ENCODE data around the gene HNRNPL. TPM values are rescaled to one million over a fixed set of nuclear protein-coding genes. Genes with fewer than 3 reads are reported as not detected.
"Not testable (repeated sequence)": the region's sequence is repeated elsewhere in the genome, so short reads cannot be mapped to it uniquely, and the experiment has no call there.

Gene HNRNPL
- total RNA-seq, 1 donor from 2014 or later = 205 TPM

DNA sequence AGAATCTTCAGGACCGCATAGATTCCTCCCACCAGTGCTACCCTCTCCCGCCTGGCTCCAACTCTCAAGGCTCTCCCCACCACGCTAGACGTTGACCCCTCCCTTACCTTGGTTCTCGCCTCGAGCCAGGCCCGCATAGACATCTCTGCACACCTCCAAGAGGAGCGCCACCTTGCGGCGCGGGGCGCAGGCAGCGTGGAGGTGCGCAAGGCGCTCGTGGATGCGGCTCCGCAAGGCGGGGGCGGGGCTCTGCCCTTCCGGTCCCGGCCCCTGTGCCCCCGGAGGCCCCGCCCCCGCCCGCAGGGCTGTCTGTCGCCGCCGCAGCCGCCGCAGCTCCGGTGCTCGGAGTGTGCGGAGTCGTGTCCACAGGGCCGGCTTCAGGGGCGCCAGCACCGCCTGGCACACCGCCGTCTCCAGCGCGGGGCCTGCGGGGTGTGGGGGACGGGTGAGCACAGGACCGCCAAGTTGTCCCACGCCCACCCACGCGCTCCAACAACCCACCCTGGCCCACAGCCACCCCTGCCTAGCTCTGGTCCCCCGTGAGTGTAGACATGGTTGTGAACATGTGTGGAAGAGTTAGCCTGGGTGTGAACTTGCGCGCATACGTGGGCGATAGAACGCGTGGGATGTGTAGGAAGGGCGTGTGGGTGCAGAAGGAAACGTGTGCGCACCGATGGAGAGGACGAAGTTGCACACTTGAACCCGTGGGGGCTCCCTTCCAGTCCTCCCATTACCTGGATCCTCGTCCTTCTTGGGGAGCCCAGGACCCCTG, 20.2 kb upstream of the HNRNPL start:
- DNase-seq = no peak

DNA sequence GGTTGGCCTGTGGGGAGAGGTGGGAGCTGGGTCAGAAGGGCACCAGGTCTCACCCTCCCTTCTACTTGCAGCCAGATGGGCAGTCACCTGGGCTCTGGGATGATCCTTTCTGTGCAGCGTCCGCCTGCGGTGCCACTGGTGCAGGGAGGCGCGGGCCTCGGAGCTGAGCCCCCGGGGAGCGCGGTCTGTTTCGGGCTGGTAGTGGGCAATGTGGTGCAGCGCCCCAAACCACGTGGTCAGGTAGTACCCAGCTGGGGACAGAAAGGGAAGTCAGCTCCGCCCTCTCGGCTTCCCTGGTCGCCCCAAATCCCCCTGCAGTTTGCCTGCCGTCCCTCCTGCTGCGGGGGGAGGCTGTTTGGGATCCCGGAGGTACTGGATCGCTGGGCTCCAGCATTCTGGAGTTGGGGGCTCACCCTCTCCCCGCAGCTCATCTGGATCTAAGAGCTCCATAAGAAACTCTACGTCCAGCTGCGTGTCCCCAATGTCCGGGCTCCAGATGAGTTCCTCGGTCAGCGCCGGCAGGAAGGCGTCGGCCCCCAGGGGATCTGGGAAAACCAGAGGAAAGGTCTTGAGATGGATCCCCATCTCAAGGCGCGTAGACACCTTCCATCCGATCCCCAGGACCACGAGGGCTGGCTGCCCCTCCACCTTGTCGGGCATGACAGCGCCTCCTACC, 19.5 kb upstream of the HNRNPL start:
- no peak for DNase-seq

DNA sequence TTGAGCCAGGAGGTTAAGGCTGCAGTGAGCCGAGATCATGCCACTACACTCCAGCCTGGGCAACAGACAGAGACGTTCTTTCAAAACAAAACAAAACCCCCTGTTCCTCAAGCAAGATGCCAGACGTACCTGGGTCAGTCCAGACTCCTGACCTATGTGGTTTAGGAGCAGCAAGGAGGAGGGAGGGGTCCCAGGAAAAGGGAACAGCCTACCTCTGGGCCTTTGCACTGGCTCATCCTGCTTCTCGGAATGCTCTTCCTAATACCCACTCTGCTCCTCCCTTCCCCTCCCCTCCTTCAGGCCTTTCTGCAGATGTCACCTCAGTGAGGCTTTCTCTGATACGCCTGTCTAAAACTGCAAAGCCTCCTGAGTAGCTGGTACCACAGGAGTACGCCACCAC, 18.8 kb upstream of the HNRNPL start:
- no peak for DNase-seq

DNA sequence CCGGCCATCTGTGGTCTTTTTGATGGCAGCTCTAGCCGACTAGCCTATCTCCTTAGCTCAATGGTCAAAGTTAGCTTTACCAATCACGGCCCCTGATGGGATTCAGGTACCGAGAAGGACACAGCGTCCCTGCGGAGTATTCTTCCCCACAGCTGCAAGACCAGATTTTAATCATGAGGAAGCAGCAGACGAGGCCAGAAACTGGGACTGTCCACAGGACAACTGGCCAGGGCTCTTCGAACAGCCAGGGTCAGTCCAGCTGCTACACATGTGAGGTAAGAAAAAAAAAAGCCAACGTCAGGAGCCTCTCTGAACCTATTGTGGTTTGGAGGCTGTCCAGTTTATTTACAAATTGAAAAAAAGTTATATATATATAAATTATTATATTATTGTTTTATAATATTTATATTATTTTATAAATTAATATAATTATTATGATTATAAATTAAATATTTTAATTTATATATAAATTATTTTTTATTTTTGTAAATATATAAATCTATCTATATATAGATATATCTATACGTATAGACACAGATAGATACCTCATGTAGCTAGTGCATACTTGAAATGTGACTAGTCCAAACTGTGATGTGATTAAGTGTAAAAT, 17.5 kb upstream of the HNRNPL start:
- no peak for DNase-seq

DNA sequence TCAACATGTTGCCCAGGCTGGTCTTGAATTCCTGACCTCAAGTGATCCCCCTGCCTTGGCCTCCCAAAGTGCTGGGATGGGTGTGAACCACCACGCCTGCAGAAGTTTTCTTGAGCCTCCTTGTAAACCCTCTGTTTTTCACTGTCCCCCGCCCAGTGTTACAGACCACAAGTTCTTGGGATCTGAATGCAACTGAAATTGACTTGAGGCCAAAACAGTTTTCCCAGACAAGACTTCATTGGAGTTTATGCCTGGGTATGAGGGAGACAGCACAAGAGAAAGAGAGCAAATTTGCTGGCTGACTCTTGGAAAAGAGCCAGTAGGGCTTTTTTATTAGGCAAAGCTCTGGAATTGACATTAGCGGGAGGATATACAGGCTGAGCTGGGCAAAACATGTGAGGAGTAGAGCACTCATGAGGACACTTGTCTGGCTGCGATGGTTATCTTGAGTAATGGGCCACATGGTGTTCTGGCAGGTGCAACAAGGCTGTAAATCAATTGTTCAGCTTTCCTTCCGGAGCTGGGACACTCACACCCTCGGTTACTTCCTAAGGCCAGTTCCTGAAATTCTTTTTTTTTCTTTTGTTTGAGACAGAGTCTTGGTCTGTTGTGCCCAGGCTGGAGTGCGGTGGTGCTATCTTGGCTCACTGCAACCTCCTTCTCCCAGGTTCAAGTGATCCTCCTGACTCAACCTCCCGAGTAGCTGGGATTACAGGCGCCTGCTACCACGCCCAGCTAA, 12.7 kb upstream of the HNRNPL start:
- peak; percentile 76 for DNase-seq

DNA sequence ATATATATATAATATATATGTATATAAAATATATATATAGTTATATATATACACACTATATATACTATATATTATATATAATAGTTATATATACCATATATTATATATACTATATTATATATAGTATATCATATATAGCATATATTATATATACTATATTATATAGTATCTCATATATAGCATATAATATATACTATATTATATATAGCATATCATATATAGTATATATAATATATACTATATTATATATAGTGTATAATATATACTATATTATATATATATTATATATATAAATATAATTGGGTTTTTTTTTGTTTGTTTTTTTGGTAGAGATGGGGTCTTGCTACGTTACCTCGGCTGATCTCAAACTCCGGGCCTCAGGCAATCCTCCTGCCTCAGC, 11.6 kb upstream of the HNRNPL start:
- DNase-seq = no peak

DNA sequence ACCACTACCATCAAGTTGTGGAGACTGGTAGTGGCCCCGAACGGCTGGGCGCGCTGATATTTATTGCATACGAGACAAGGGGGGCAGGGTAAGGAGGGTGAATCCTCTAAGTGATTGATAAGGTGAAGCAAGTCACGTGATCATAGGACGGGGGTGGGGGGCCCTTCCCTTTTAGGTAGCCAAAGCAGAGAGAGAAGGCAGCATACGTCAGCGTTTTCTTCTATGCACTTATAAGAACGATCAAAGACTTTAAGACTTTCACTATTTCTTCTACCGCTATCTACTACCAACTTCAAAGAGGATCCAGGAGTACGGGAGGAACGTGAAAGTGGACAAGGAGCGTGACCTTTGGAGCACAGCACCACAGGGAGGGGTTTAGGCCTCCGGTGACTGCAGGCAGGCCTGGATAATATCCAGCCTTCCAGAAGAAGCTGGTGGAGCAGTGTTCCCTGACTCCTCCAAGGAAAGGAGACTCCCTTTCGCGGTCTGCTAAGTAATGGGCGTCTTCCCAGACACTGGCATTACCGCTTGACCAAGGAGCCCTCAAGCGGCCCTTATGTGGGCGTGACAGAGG, 9.9 kb upstream of the HNRNPL start:
- not testable (repeated sequence) for DNase-seq

DNA sequence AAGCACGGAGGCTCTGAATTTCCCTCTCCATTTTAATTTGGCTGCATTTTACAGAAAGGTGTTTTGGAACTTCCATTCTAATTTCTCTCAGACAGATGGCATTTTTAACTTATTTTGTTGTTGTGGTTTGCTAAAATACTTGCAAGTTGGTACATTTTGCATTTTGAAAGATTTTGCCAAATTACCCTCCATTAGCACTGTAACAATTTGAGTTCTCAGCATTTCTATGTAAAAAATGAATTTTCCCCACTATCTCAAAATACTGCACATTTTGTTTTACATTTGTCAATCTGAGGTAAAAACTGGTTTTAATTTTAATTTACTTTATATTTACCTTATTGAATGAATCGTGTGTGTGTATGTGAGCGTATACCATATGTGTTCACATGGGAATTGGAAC, 7.0 kb upstream of the HNRNPL start:
- DNase-seq = no peak

DNA sequence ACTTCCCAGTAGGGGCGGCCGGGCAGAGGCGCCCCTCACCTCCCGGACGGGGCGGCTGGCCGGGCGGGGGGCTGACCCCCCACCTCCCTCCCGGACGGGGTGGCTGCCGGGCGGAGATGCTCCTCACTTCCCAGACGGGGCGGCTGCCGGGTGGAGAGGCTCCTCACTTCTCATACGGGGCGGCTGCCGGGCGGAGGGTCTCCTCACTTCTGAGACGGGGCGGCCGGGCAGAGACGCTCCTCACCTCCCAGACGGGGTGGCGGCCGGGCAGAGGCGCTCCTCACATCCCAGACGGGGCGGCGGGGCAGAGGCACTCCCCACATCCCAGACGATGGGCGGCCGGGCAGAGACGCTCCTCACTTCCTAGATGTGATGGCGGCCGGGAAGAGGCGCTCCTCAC, 6.0 kb upstream of the HNRNPL start:
- DNase-seq = not testable (repeated sequence)

DNA sequence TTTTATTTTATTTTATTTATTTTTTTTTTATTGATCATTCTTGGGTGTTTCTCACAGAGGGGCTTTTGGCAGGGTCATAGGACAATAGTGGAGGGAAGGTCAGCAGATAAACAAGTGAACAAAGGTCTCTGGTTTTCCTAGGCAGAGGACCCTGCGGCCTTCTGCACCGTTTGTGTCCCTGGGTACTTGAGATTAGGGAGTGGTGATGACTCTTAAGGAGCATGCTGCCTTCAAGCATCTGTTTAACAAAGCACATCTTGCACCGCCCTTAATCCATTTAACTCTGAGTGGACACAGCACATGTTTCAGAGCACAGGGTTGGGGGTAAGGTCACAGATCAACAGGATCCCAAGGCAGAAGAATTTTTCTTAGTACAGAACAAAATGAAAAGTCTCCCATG, 5.2 kb upstream of the HNRNPL start:
- DNase-seq = not testable (repeated sequence)

DNA sequence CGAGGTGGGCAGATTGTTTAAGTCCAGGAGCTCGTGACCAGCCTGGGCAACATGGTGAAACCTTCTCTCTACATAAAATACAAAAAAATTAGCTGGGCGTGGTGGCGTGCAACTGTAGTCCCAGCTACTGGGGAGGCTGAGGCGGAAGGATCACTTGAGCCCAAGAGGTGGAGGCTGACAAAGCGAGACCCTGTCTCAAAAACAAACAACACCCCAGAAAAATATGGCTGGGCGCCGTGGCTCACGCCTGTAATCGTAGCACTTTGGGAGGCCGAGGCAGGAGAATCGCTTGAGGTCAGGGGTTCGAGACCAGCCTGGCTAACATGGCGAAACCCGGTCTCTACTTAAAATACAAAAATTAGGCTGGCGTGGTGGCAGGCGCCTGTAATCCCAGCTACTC, 3.4 kb upstream of the HNRNPL start:
- no peak for DNase-seq

DNA sequence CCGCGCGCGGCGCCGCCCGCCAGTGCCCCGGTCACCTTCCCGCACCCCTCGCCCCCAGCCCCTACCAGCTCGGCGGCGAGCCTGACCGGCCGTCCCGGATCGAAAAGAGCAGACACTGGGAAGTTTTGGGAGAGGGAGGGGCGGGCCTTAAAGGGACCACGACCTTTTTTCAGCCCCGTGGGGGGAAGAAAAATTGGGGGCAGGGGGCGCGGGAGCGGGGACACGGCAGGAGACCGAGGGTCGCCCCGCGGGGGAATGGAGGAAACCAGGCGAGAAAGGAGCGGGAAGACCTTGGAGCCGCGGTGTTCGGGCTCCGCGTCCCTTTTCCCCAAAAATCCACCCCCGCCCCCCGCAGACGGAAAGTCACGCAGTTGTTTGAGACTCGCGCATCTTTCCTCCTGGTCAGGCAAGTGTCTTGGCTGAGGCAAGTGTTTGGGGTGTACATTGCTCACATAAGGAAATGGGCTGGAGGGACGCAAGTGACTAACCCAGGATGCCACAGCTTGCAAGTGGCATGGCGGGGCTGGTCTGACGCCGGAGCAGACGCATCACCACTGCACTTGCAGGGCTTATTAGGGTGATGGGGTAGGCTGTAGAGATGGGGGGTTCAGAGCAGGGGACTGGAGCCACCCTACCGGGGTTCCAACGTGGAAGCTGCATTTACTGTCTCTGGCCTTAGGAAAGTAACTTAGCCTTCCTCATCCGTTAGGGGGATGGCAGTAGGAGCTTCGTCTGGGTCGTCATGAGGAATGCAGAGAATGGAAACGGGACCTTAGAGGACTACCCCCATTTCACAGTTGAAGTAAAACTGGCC, 2.7 kb upstream of the HNRNPL start:
- no peak for DNase-seq

DNA sequence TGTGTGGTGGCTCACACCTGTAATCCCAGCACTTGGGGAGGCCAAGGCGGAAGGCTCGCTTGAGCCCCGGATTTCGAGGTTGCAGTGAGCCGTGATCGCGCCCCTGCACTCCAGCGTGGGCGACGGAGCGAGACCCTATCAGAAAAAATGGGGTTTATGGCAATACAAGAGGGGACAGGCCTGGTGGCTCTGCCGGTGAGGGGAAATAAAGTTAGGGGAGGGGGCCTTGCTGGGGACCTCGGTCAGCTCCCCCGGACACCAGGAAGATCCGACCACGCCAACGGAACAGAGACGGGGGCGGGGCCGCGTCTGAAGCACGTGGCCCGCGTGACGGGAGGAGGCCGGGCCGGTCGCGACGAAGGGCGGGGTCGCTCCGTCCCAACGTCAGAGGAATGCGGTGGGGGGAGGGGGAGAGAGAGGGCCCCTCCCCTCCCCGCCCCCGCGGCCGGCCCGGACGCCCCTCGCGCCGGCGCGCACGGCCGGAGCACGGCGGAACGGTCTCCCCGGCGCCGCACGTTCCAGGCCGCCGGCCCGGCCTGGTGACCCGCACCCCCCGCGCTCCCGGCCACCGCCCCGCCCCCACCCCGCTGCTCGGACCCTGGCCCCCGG, 1.9 kb upstream of the HNRNPL start:
- peak; percentile 94 for DNase-seq

DNA sequence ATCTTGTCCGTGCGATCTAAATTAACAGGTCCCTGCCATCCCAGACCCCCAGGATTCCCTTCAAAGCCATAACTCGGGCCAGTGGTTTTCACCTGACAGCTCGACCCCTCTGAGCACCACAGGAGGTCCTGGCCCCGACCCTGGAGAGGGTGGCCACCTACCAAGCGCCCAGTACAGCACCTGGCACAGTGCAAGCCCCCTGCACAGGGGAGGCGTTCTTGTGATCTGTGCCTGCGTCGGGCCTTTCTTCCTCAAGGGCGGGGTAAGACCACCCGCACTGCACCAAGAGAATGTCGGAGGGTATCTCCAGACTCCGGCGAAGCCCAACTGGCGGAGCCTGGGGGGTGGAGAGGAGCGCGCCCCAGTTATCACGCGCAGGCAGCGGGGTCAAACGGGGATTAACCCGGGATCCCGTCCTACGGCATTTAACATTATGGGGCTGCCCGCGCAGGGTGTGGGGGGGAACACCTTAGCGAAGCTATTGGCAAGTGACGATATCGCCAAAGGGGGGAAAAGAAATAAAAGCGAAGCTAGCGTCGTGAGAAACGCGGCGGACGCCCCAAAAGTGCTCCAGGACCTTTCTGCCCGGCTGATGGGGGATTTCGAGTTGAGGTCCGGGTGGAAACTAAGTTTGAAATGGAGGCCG, 1.3 kb upstream of the HNRNPL start:
- DNase-seq = no peak

DNA sequence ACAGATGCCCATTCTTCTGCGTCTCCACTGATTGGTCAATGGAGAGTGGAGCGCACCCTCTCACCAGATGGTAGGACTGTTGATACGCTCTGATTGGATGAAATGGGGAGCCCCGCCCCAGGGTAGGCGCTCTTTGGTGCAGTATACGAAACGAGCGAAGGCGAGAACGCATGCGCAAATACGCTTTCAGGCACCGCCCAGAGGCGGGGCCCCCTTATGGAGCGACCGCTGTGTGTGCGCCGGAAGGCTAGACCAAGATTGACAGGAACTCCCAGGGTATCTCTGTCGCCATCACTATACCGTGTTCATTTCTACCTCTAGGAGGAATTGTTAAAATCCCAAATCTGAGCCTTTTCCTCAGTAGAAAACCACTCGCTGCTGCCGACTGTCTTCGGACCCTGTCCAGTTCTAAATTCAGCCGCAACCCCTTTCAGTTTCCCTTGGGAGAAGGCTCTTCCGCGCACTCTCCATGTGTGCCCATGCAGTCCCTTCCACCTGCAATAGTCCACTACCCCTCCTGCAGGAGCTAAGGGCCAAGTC, 720 bp upstream of the HNRNPL start:
- DNase-seq = no peak

DNA sequence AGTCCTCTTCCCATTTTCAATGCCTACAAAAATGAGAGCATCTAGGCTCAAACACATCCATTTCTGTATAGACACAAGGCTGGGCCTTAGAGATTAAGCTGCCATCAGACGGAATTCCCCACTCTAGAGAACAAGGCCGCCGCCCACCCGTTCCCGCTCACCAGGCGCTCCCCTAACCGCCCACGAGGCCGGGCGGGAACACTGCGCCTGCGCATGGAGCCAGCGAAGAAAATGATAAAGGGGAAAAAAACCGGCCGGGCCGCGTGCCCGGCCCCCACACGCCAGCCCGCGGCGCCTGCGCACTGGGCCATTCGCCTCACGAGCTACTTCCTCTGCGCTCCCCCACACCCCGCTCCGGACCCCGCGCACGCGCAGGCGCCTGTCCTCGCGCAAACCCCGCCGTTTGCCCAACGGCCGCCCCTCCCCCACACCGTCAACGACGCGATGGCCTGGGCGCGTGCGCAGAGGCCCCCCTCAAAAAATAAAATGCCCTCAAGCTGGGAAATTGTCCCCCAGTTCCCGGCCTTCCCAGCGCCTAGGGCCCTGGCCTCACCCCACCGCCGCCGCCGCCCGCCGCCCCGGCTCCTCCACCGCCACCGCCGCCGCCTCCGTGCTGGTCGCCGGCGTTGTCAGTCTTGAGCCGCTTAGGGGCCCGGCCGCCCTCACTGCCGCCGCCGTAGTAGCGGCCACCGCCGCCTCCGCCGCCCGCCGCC, 483 bp downstream of the HNRNPL start:
- DNase-seq = peak; percentile 95

DNA sequence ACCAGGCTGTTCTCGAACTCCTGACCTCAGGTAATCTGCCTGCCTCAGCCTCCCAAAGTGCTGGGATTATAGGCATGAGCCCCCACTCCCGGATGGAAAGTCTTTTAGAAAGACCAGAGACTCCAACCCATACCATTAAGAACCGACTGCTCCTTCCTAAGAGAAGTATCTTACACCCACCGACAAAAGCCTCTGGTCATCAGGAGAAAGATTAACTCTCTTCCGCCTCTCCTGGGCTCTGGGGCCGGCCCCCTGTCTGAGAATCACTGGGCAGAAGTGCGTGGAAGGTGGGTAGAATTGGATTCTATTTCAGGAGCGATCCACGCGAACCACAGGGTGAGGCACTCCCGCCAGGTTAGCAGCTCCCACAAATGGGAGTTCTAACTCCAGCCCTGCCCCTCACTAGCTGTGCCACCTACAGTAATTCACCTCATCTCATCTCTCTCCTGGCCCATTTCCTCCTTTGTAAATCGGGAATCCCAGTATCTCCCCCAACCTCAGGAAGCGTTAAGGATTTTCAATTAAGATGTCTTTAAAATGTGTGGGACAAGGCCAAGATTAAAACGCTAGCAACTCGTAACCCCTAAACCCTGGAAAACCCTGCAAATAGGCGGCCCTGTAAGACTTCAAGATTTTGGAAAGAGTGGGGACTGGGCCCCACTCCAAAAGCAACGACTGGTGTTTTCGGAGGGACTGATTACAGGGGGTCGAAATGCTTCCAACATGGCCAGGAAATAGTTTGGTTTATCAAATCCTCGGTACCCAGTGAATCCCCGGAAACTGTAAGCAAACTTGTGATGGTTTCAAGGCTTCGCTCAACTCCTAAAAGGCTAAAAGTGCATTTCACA, 1.3 kb downstream of the HNRNPL start:
- DNase-seq = no peak

DNA sequence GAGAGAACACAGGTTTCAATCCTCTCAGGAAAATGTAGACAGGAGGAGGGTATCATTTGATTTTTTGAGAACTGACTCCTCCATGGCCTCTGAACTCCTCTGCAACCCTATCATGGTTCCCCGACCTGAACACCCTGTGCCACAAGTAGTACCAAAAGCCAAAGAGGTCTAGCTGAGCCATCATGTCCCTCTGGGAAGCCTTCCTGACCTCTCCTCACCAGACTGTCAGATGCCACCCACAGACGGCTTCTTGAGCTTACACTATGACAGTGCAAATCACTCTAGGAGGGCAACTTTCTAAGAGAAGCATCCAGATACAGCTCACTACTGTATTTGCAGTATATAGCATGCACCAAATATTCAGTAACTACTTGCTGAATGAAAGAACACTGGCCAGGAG, 3.7 kb downstream of the HNRNPL start:
- DNase-seq = no peak
